GM19025 (cell line): ENCODE measurements around the gene PTN.
"Not testable (repeated sequence)": the region's sequence is repeated elsewhere in the genome, so short reads cannot be mapped to it uniquely, and the experiment has no call there.

ENCODE experiments used
- ATAC-seq: cut with Tn5 transposase; IDR thresholded peaks from one replicate; pipeline ENCODE4 v1.9.1; 2021; ENCODE audit warnings: mild to moderate bottlenecking, low read depth, moderate library complexity; ENCODE audit not compliant: unreplicated experiment

PTN gene

DNA sequence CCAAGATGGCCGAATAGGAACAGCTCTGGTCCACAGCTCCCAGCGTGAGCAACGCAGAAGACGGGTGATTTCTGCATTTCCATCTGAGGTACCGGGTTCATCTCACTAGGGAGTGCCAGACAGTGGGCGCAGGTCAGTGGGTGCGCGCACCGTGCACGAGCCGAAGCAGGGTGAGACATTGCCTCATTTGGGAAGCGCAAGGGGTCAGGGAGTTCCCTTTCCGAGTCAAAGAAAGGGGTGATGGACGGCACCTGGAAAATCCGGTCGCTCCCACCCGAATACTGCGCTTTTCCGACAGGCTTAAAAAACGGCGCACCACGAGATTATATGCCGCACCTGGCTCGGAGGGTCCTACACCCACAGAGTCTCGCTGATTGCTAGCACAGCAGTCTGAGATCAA lies 161.9 kb downstream of the PTN start:
- ATAC-seq, result not testable (repeated sequence)
